HEK293 (cell line): Measurements from ENCODE around the gene AQP10.

Experiments
- CTCF ChIA-PET: fragments of 350-600 bp; formaldehyde crosslinking; extraction: SDS; loops from one replicate; lab custom pipeline; 2021; ENCODE audit warnings: antibody characterized with exemption; lab: Yijun Ruan, JAX
- POLR2A ChIA-PET: fragments of 300-600 bp; formaldehyde crosslinking; extraction: SDS; loops from one replicate; lab custom pipeline; 2020; ENCODE audit warnings: antibody characterized with exemption, inconsistent platforms; lab: Yijun Ruan, JAX
- H3K27ac ChIP-seq: fragments of 200-500 bp; sonication (Bioruptor generic); 2 replicates; pipeline ENCODE4 v1.5.1; 2014; ENCODE audit warnings: low read depth, low read length, control low read depth, inconsistent platforms; ENCODE audit errors: extremely low read depth
- H3K36me3 ChIP-seq, 2 experiments: fragments of 200-500 bp in 1 of 2; sonication (Bioruptor generic) in 1 of 2; 1 replicate in 1 of 2; 2 replicates in 1 of 2; pipeline ENCODE4 v1.5.1; 2014 to 2017; ENCODE audit warnings: inconsistent platforms in 2 of 2, low read length in 2 of 2; ENCODE audit not compliant: control insufficient read depth in 2 of 2, insufficient read depth in 1 of 2
- H3K4me1 ChIP-seq: fragments of 200-500 bp; sonication (Bioruptor generic); 2 replicates; pipeline ENCODE4 v1.5.1; 2014; ENCODE audit warnings: mild to moderate bottlenecking, low read length, inconsistent platforms; ENCODE audit not compliant: control insufficient read depth, insufficient read depth
- H3K4me3 ChIP-seq: 2 replicates; pipeline ENCODE4 v1.5.1; 2011; ENCODE audit warnings: low read depth, mild to moderate bottlenecking, control low read depth, low read length, moderate library complexity
- H3K9me3 ChIP-seq: fragments of 200-500 bp; sonication (Bioruptor generic); 2 replicates; pipeline ENCODE4 v1.5.1; 2014; ENCODE audit warnings: low read depth, low read length, inconsistent platforms; ENCODE audit not compliant: control insufficient read depth, insufficient read depth
- KLF16 ChIP-seq: fragments of 450-650 bp; formaldehyde crosslinking; IDR thresholded peaks from 2 replicates; pipeline ENCODE4 v1.5.1; 2017; ENCODE audit warnings: missing biosample characterization, missing genetic modification characterization
- KLF9 ChIP-seq: fragments of 450-650 bp; formaldehyde crosslinking; IDR thresholded peaks from 2 replicates; pipeline ENCODE4 v1.5.1; 2016; ENCODE audit warnings: missing biosample characterization, missing genetic modification characterization, low read depth
- TCF7L2 ChIP-seq: IDR thresholded peaks from 2 replicates; pipeline ENCODE4 v1.6.1; 2011; ENCODE audit warnings: low read depth, mild to moderate bottlenecking, inconsistent platforms, low read length, moderate library complexity, borderline replicate concordance
- TSHZ1 ChIP-seq: fragments of 450-650 bp; formaldehyde crosslinking; IDR thresholded peaks from 2 replicates; pipeline ENCODE4 v1.5.1; 2016; ENCODE audit warnings: missing biosample characterization, missing genetic modification characterization, borderline replicate concordance
- ZBTB21 ChIP-seq: fragments of 450-650 bp; formaldehyde crosslinking; IDR thresholded peaks from 2 replicates; pipeline ENCODE4 v1.5.1; 2017; ENCODE audit warnings: missing biosample characterization, missing genetic modification characterization
- ZFHX2 ChIP-seq: fragments of 450-650 bp; formaldehyde crosslinking; conservative IDR thresholded peaks from 2 replicates; pipeline ENCODE4 v1.5.1; 2016; ENCODE audit warnings: missing biosample characterization, missing genetic modification characterization
- ZIC2 ChIP-seq: fragments of 450-650 bp; formaldehyde crosslinking; IDR thresholded peaks from 2 replicates; pipeline ENCODE4 v1.5.1; 2016; ENCODE audit warnings: missing biosample characterization, missing genetic modification characterization
- ZNF114 ChIP-seq: fragments of 450-650 bp; formaldehyde crosslinking; IDR thresholded peaks from 2 replicates; pipeline ENCODE4 v1.5.0; 2017; ENCODE audit warnings: missing biosample characterization, missing genetic modification characterization
- ZNF157 ChIP-seq: fragments of 450-650 bp; formaldehyde crosslinking; IDR thresholded peaks from 2 replicates; pipeline ENCODE4 v1.5.1; 2016; ENCODE audit warnings: missing biosample characterization, missing genetic modification characterization
- ZNF169 ChIP-seq: fragments of 450-650 bp; formaldehyde crosslinking; IDR thresholded peaks from 2 replicates; pipeline ENCODE4 v1.5.1; 2016; ENCODE audit warnings: missing biosample characterization, missing genetic modification characterization
- ZNF24 ChIP-seq: fragments of 450-650 bp; formaldehyde crosslinking; IDR thresholded peaks from 2 replicates; pipeline ENCODE4 v1.5.1; 2016; ENCODE audit warnings: missing biosample characterization, missing genetic modification characterization
- ZNF433 ChIP-seq: fragments of 450-650 bp; formaldehyde crosslinking; IDR thresholded peaks from 2 replicates; pipeline ENCODE4 v1.5.1; 2016; ENCODE audit warnings: missing biosample characterization, missing genetic modification characterization, low read depth
- ZNF473 ChIP-seq: fragments of 450-650 bp; formaldehyde crosslinking; IDR thresholded peaks from 2 replicates; pipeline ENCODE4 v1.5.1; 2017; ENCODE audit warnings: missing biosample characterization, missing genetic modification characterization
- ZNF529 ChIP-seq: fragments of 450-650 bp; formaldehyde crosslinking; IDR thresholded peaks from 2 replicates; pipeline ENCODE4 v1.5.1; 2017; ENCODE audit warnings: missing genetic modification characterization, missing biosample characterization; ENCODE audit not compliant: insufficient replicate concordance
- ZNF558 ChIP-seq: fragments of 450-650 bp; formaldehyde crosslinking; IDR thresholded peaks from 2 replicates; pipeline ENCODE4 v1.5.1; 2016; ENCODE audit warnings: missing biosample characterization, missing genetic modification characterization
- ZNF623 ChIP-seq: fragments of 450-650 bp; formaldehyde crosslinking; IDR thresholded peaks from 2 replicates; pipeline ENCODE4 v1.5.1; 2016; ENCODE audit warnings: missing biosample characterization, missing genetic modification characterization
- ZNF629 ChIP-seq: fragments of 450-650 bp; formaldehyde crosslinking; IDR thresholded peaks from 2 replicates; pipeline ENCODE4 v1.5.1; 2017; ENCODE audit warnings: missing biosample characterization, missing genetic modification characterization
- ZNF658 ChIP-seq: fragments of 450-650 bp; formaldehyde crosslinking; IDR thresholded peaks from 2 replicates; pipeline ENCODE4; 2016; ENCODE audit warnings: missing biosample characterization, missing genetic modification characterization
- ZNF701 ChIP-seq: fragments of 450-650 bp; formaldehyde crosslinking; IDR thresholded peaks from 2 replicates; pipeline ENCODE4 v1.5.1; 2016; ENCODE audit warnings: missing biosample characterization, missing genetic modification characterization
- ZNF776 ChIP-seq: fragments of 450-650 bp; formaldehyde crosslinking; IDR thresholded peaks from 2 replicates; pipeline ENCODE4 v1.5.0; 2017; ENCODE audit warnings: missing biosample characterization, missing genetic modification characterization, borderline replicate concordance
- ZSCAN23 ChIP-seq: fragments of 450-650 bp; formaldehyde crosslinking; IDR thresholded peaks from 2 replicates; pipeline ENCODE4 v1.5.1; 2016; ENCODE audit warnings: missing biosample characterization, missing genetic modification characterization
- TF ChIP-seq, protein P1 (sequence below): fragments of 450-650 bp; formaldehyde crosslinking; conservative IDR thresholded peaks from 2 replicates; pipeline ENCODE4 v1.5.1; 2016; ENCODE audit warnings: low read depth, missing biosample characterization, missing genetic modification characterization
- TF ChIP-seq, protein P2 (sequence below): fragments of 450-650 bp; formaldehyde crosslinking; IDR thresholded peaks from 2 replicates; pipeline ENCODE4 v1.5.1; 2017; ENCODE audit warnings: missing biosample characterization, missing genetic modification characterization

The AQP10 gene

DNA sequence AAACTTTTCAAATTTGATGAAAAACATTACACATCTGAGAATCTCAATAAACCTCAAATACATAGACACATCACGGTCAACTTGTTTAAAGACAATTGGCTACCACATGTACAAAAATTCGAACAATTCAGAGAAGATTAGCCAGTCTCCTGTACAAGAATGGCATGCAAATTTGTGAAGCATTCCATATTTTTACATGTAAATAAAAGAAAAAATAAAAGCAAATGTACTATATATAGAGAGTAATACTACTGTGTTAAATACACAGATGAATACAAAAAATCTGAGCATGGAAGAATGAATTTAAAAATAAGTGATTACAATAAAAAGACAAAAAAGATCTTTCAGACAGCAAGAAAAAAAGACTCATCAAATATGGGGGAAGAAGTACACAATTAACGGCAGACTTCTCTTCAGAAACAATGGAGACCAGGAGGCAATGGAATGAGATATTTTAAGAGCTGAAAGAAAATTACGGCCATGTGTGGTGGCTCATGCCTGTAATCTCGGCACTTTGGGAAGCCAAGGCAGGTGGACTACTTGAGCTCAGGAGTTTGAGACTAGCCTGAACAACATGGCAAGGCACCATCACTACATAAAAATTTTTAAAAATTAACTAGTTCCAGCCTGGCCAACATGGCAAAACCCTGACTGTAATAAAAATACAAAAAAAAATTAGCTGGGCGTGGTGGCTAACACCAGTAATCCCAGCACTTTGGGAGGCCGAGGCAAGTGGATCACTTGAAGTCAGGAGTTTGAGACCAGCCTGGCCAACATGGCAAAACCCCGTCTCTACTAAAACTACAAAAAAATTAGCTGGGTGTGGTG, 25.3 kb upstream of the AQP10 start (continued):
- TF ChIP-seq ZNF157 (tag by site-specific recombination) (no peak), ZNF529 (tag by site-specific recombination) (peak; percentile 85), ZSCAN23 (tag by site-specific recombination) (no peak), ZNF701 (tag by site-specific recombination) (0 out of 2 replicates have a peak, but pooled peaks have one; percentile 82), ZNF558 (tag by site-specific recombination) (0 out of 2 replicates have a peak, but pooled peaks have one; percentile 33), ZNF629 (tag by site-specific recombination) (0 out of 2 replicates have a peak, but pooled peaks have one; percentile 34), ZNF623 (tag by site-specific recombination) (0 out of 2 replicates have a peak, but pooled peaks have one; percentile 16)
- TF ChIP-seq, protein P1, sequence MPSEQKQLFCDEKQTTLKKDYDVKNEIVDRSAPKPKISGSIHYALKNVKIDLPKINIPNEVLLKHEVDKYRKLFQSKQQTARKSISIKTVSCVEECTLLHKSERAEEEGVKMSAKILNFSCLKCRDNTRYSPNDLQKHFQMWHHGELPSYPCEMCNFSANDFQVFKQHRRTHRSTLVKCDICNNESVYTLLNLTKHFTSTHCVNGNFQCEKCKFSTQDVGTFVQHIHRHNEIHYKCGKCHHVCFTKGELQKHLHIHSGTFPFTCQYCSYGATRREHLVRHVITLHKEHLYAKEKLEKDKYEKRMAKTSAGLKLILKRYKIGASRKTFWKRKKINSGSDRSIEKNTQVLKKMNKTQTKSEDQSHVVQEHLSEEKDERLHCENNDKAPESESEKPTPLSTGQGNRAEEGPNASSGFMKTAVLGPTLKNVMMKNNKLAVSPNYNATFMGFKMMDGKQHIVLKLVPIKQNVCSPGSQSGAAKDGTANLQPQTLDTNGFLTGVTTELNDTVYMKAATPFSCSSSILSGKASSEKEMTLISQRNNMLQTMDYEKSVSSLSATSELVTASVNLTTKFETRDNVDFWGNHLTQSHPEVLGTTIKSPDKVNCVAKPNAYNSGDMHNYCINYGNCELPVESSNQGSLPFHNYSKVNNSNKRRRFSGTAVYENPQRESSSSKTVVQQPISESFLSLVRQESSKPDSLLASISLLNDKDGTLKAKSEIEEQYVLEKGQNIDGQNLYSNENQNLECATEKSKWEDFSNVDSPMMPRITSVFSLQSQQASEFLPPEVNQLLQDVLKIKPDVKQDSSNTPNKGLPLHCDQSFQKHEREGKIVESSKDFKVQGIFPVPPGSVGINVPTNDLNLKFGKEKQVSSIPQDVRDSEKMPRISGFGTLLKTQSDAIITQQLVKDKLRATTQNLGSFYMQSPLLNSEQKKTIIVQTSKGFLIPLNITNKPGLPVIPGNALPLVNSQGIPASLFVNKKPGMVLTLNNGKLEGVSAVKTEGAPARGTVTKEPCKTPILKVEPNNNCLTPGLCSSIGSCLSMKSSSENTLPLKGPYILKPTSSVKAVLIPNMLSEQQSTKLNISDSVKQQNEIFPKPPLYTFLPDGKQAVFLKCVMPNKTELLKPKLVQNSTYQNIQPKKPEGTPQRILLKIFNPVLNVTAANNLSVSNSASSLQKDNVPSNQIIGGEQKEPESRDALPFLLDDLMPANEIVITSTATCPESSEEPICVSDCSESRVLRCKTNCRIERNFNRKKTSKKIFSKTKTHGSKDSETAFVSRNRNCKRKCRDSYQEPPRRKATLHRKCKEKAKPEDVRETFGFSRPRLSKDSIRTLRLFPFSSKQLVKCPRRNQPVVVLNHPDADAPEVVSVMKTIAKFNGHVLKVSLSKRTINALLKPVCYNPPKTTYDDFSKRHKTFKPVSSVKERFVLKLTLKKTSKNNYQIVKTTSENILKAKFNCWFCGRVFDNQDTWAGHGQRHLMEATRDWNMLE (tag by site-specific recombination): peak; percentile 64; the same call in 1 of the 2 replicates

GRCh38 chr1:154301582-154301981, 19.3 kb upstream of the AQP10 start:
- H3K36me3 ChIP-seq: no peaks in the 10 kb centered on the region
- H3K4me1 ChIP-seq: no peaks in the 10 kb centered on the region
- H3K27ac ChIP-seq: no peak overlapping the region
- CTCF ChIA-PET: no interaction called here
- no peak overlapping the region for H3K4me3 ChIP-seq
- H3K9me3 ChIP-seq: no peaks in the 10 kb centered on the region
- POLR2A ChIA-PET: interaction anchor here (0.7 kb wide), 1 partner anchor 98 kb away, joined by 3 read pairs; no protein-coding TSS in a partner anchor
- TF ChIP-seq ZNF169 (tag by site-specific recombination) (no peak), KLF9 (no peak), KLF16 (tag by site-specific recombination) (no peak), ZNF776 (tag by site-specific recombination) (no peak), ZNF658 (tag by site-specific recombination) (no peak), ZIC2 (tag by site-specific recombination) (no peak), TCF7L2 (no peak), ZFHX2 (tag by site-specific recombination) (no peak), ZNF473 (tag by site-specific recombination) (no peak), ZNF24 (tag by site-specific recombination) (no peak), ZNF433 (no peak), ZNF114 (tag by site-specific recombination) (no peak), TSHZ1 (no peak), ZBTB21 (tag by site-specific recombination) (no peak)
- TF ChIP-seq, protein P2, sequence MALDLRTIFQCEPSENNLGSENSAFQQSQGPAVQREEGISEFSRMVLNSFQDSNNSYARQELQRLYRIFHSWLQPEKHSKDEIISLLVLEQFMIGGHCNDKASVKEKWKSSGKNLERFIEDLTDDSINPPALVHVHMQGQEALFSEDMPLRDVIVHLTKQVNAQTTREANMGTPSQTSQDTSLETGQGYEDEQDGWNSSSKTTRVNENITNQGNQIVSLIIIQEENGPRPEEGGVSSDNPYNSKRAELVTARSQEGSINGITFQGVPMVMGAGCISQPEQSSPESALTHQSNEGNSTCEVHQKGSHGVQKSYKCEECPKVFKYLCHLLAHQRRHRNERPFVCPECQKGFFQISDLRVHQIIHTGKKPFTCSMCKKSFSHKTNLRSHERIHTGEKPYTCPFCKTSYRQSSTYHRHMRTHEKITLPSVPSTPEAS (tag by site-specific recombination): no peak
